ENCODE results near the gene CUL7. TPM values are rescaled to one million over a fixed set of nuclear protein-coding genes. Genes with fewer than 3 reads are reported as not detected.

Gene CUL7
- total RNA-seq, 1 experiment from 2014 or later, result 23.5 TPM

- Mint-ChIP-seq H3K36me3 (ENCODE audit: insufficient read depth in 1 of 3, low read depth in 3 of 3) (peaks cover 30 to 58% (median 57%) of the 10 kb centered on the region in 3 experiments), H3K27ac (peak overlapping the region; percentile 61 to 80 (median 78); a peak in 5 of 7 replicates), H3K4me3 (peak overlapping the region; percentile 84 to 98), H3K4me1 (peaks cover 6 to 20% of the 10 kb centered on the region in 2 experiments), H3K9me3 (no peaks in the 10 kb centered on the region), H3K27me3 (ENCODE audit: low read depth) (no peaks in the 10 kb centered on the region)
- TF ChIP-seq, protein P1, sequence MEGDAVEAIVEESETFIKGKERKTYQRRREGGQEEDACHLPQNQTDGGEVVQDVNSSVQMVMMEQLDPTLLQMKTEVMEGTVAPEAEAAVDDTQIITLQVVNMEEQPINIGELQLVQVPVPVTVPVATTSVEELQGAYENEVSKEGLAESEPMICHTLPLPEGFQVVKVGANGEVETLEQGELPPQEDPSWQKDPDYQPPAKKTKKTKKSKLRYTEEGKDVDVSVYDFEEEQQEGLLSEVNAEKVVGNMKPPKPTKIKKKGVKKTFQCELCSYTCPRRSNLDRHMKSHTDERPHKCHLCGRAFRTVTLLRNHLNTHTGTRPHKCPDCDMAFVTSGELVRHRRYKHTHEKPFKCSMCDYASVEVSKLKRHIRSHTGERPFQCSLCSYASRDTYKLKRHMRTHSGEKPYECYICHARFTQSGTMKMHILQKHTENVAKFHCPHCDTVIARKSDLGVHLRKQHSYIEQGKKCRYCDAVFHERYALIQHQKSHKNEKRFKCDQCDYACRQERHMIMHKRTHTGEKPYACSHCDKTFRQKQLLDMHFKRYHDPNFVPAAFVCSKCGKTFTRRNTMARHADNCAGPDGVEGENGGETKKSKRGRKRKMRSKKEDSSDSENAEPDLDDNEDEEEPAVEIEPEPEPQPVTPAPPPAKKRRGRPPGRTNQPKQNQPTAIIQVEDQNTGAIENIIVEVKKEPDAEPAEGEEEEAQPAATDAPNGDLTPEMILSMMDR (conservative IDR thresholded peaks at IDR 0.05), result no peak
- Histone ChIP-seq H3K56ac (ENCODE audit: insufficient read length, low read depth, low read length) (no peak overlapping the region), H2BK15ac (ENCODE audit: low read depth, low read length) (no peak overlapping the region), H3K4me2 (ENCODE audit: insufficient read depth, insufficient read length, low read length) (peak overlapping the region; percentile 75), H3K4ac (ENCODE audit: low read depth, low read length) (no peak overlapping the region), H3K27me3 (ENCODE audit: insufficient read depth, low read length) (no peaks in the 10 kb centered on the region), H4K91ac (ENCODE audit: insufficient read length, low read depth, low read length) (no peak overlapping the region), H4K20me1 (ENCODE audit: control insufficient read depth, insufficient read depth, insufficient read length) (no peaks in the 10 kb centered on the region), H3K23ac (ENCODE audit: insufficient read length, low read depth, low read length) (no peak overlapping the region), H3T11ph (ENCODE audit: low read length) (no peak overlapping the region), H3K79me2 (ENCODE audit: insufficient read depth, low read length) (0 out of 2 replicates have a peak, but pooled peaks cover 2% of the 10 kb centered on the region), H2AFZ (ENCODE audit: low read length) (no peak overlapping the region), H2BK12ac (ENCODE audit: insufficient read length, low read depth, low read length) (no peak overlapping the region), H3K27ac (ENCODE audit: insufficient read length, low read depth, low read length) (peak overlapping the region; percentile 8), H4K8ac (replicated peaks; ENCODE audit: insufficient read length, low read depth, low read length) (no peak overlapping the region), H3K9ac (ENCODE audit: extremely low read depth, insufficient read length, low read length) (no peak overlapping the region), H2BK5ac (ENCODE audit: insufficient read length, low read length) (no peak overlapping the region), H2AK5ac (ENCODE audit: insufficient read length, low read length) (no peak overlapping the region), H3K4me1 (ENCODE audit: insufficient read depth, low read length) (no peaks in the 10 kb centered on the region), H3K23me2 (ENCODE audit: insufficient read length, low read depth, low read length, poor library complexity, severe bottlenecking) (peaks cover 7% of the 10 kb centered on the region), H3K14ac (ENCODE audit: insufficient read depth, low read length) (no peak overlapping the region), H2BK120ac (ENCODE audit: low read depth, low read length, poor library complexity, severe bottlenecking) (no peak overlapping the region), H3K9me3 (ENCODE audit: control insufficient read depth, low read depth, low read length) (no peaks in the 10 kb centered on the region), H4K5ac (ENCODE audit: insufficient read length, low read depth, low read length) (no peak overlapping the region), H3K79me1 (ENCODE audit: insufficient read depth, low read depth, low read length, poor library complexity, severe bottlenecking) (peaks cover 7% of the 10 kb centered on the region), H2BK20ac (ENCODE audit: low read depth, low read length, poor library complexity, severe bottlenecking) (no peak overlapping the region), H3K18ac (ENCODE audit: insufficient read length, low read depth, low read length) (no peak overlapping the region)
- WGBS (ENCODE audit: extremely low coverage, insufficient read length, low lambda C conversion rate), result no CpG with 5 or more reads among the region's 5 CpGs
- DNase-seq, result peak; percentile 78
These were observed 32.8 kb downstream of the CUL7 start for GRCh38 chr6:43020847-43021246.

Measured in H9 (cell line).